ENCODE results near the gene POLE.

DNA sequence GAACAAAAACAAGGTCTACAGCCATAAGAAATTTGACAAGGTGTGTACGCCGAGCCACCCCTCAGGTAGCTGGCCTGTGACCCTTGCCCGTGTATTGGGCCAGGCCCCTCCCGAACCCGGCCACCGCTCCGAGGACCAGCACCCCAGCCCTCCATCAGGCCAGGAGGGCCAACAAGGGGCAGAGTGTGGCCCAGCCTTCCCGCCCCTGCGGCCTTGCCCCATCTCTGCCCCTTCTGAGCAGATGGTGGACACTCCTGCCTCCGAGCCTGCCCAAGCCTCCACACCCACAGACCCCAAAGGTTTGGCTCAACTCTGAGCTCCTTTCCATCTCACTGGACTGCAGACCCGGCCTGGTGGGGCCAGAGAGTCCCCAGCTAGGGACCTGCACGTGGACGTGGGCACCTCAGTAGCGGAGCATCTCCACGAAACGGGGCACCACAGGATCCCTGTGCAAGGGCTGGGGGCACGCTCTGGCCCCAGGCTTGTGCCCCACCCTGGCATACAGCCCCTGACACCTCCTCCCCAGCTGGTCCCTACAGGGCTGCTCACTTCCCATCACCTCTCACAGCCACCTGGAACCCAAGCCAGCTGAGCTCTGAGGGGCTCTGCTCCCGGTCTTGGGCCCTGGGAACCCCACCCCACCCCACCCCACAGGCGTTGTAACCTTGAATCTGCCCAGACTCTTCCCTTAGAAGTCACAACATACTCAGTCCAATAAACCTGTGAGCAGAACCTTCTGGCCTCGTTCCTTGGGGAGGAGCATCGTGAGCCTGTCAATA lies 65.3 kb downstream of the POLE start:
- TF ChIP-seq CTCF (IDR thresholded peaks at IDR 0.05; ENCODE audit: low read depth, low read length), result no peak
- TF ChIP-seq EZH2phosphoT487 (IDR thresholded peaks at IDR 0.05; ENCODE audit: low read depth), result no peak
